ENCODE results near the gene UTP14C. TPM values are rescaled to one million over a fixed set of nuclear protein-coding genes. Genes with fewer than 3 reads are reported as not detected.

UTP14C gene
- total and polyA plus RNA-seq, 8 donors = 1.7 to 10.0 (median 5.9) TPM

GRCh38 chr13:52070929-52071523 is 46.5 kb downstream of the UTP14C start:
- H3K4me3 ChIP-seq = no peak overlapping the region
- intact Hi-C loops (cut with DNase I) = no loop called here
- no peaks in the 10 kb centered on the region for H3K9me3 ChIP-seq
- DNase-seq (no peak), ATAC-seq (no peak), FAIRE-seq (no peak)
- H3K36me3 ChIP-seq = no peaks in the 10 kb centered on the region
- H3K4me1 ChIP-seq = no peaks in the 10 kb centered on the region
- 83 to 87% methylated on average over 1 of the region's 1 CpG for WGBS, 2 donors
- TF ChIP-seq, protein P1, sequence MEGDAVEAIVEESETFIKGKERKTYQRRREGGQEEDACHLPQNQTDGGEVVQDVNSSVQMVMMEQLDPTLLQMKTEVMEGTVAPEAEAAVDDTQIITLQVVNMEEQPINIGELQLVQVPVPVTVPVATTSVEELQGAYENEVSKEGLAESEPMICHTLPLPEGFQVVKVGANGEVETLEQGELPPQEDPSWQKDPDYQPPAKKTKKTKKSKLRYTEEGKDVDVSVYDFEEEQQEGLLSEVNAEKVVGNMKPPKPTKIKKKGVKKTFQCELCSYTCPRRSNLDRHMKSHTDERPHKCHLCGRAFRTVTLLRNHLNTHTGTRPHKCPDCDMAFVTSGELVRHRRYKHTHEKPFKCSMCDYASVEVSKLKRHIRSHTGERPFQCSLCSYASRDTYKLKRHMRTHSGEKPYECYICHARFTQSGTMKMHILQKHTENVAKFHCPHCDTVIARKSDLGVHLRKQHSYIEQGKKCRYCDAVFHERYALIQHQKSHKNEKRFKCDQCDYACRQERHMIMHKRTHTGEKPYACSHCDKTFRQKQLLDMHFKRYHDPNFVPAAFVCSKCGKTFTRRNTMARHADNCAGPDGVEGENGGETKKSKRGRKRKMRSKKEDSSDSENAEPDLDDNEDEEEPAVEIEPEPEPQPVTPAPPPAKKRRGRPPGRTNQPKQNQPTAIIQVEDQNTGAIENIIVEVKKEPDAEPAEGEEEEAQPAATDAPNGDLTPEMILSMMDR (IDR thresholded peaks at IDR 0.05) = no peak
- H3K27me3 ChIP-seq = no peaks in the 10 kb centered on the region
- no peak overlapping the region for H3K27ac ChIP-seq

Other genes with a start within 250 kb of the UTP14C start
- 10 to 100 TPM; 13.8 to 34.6 (median 22.9) TPM for gene DHRS12, start 220.5 kb upstream of the UTP14C start, total RNA-seq
- 10 to 100 TPM; 31.3 to 39.4 TPM for gene DHRS12, start 220.5 kb upstream of the UTP14C start, polyA plus RNA-seq
- under 1 TPM in 3 of 6 donors, not detected in 3; 0.06 to 0.16 (median 0.16) TPM for gene TMEM272, start 179.5 kb upstream of the UTP14C start, total RNA-seq
- gene TMEM272, start 179.5 kb upstream of the UTP14C start, polyA plus RNA-seq = under 1 TPM; 0.04 to 0.09 TPM
- gene CCDC70, start 162.7 kb upstream of the UTP14C start, total RNA-seq = not detected
- not detected for gene CCDC70, start 162.7 kb upstream of the UTP14C start, polyA plus RNA-seq
- 1 to 10 TPM; 2.3 to 6.0 (median 3.5) TPM for gene ATP7B, start 13.2 kb upstream of the UTP14C start, total RNA-seq
- gene ATP7B, start 13.2 kb upstream of the UTP14C start, polyA plus RNA-seq = 1 to 10 TPM; 2.0 to 2.3 TPM
- gene ALG11, start 12.3 kb upstream of the UTP14C start, total RNA-seq = 10 to 100 TPM; 11.8 to 22.1 (median 17.6) TPM
- 1 to 10 TPM; 2.5 to 3.1 TPM for gene ALG11, start 12.3 kb upstream of the UTP14C start, polyA plus RNA-seq
- under 1 TPM; 0.09 to 0.50 (median 0.18) TPM for gene NEK5, start 104.4 kb downstream of the UTP14C start, total RNA-seq
- gene NEK5, start 104.4 kb downstream of the UTP14C start, polyA plus RNA-seq = under 1 TPM; 0.19 to 0.47 TPM
- gene NEK3, start 134.9 kb downstream of the UTP14C start, total RNA-seq = 1 to 10 TPM; 6.0 to 8.0 (median 6.9) TPM
- 10 to 100 TPM; 22.6 to 33.4 TPM for gene NEK3, start 134.9 kb downstream of the UTP14C start, polyA plus RNA-seq

Data from pancreas (tissue), 10 donors.